K562 (cell line): ENCODE data around the gene RAVER2. TPM values are rescaled to one million over a fixed set of nuclear protein-coding genes. Genes with fewer than 3 reads are reported as not detected.

Source experiments
- CREB3L1 ChIP-seq: fragments of 450-650 bp; IDR thresholded peaks from 2 replicates; pipeline ENCODE4 v1.6.1; 2014; ENCODE audit warnings: low read depth, mild to moderate bottlenecking, moderate library complexity, borderline replicate concordance
- CTCF ChIP-seq, 3 experiments: IDR thresholded peaks in 2 of 3; conservative IDR thresholded peaks in 1 of 3; 2 replicates each; pipeline ENCODE4 v1.5.1; 2011 to 2012; ENCODE audit warnings: low read length in 3 of 3, mild to moderate bottlenecking in 3 of 3, control low read depth in 2 of 3, improper control_type of control experiment in 1 of 3, inconsistent platforms in 1 of 3, low read depth in 1 of 3, mixed read lengths in 1 of 3, moderate library complexity in 1 of 3; ENCODE audit not compliant: insufficient read depth in 2 of 3
- CTCFL ChIP-seq: IDR thresholded peaks from 2 replicates; pipeline ENCODE4 v1.6.1; 2011; ENCODE audit warnings: borderline replicate concordance, low read depth, mild to moderate bottlenecking, moderate library complexity, low read length; ENCODE audit not compliant: insufficient read depth, poor library complexity, severe bottlenecking
- E2F8 ChIP-seq: fragments of 450-650 bp; IDR thresholded peaks from 2 replicates; pipeline ENCODE4 v1.7.1; 2018; ENCODE audit warnings: mild to moderate bottlenecking, low read depth; ENCODE audit not compliant: partially characterized antibody
- HNRNPLL ChIP-seq: fragments of 200-400 bp; formaldehyde crosslinking; IDR thresholded peaks from 2 replicates; pipeline ENCODE4 v1.6.1; 2017; ENCODE audit warnings: low read length, low read depth, mild to moderate bottlenecking; ENCODE audit not compliant: poor library complexity, severe bottlenecking
- POLR2G ChIP-seq: fragments of 200-400 bp; formaldehyde crosslinking; IDR thresholded peaks from 2 replicates; pipeline ENCODE4 v1.6.1; 2017; ENCODE audit warnings: low read depth, mild to moderate bottlenecking, antibody characterized with exemption, low read length, moderate library complexity
- RAD21 ChIP-seq, 2 experiments: fragments of 250-450 bp in 1 of 2; fragments of 450-650 bp in 1 of 2; sonication (Bioruptor Pico) in 1 of 2; formaldehyde crosslinking in 1 of 2; IDR thresholded peaks in 1 of 2; conservative IDR thresholded peaks in 1 of 2; 2 replicates each; pipeline versions ENCODE4 v1.4.0 to v1.8.0; 2020 to 2022; ENCODE audit warnings: mild to moderate bottlenecking in 2 of 2, moderate library complexity in 1 of 2
- SRSF1 ChIP-seq: fragments of 200-400 bp; formaldehyde crosslinking; IDR thresholded peaks from 2 replicates; pipeline ENCODE4 v1.6.1; 2017; ENCODE audit warnings: mild to moderate bottlenecking, low read depth, low read length, moderate library complexity
- ZHX1 ChIP-seq: fragments of 150-350 bp; conservative IDR thresholded peaks from 2 replicates; pipeline ENCODE4 v1.6.1; 2014; ENCODE audit warnings: low read length
- ZNF263 ChIP-seq: sonication (generic); formaldehyde crosslinking; IDR thresholded peaks from 2 replicates; pipeline ENCODE4 v1.8.0; 2022; ENCODE audit warnings: mild to moderate bottlenecking, missing genetic modification reagents, borderline replicate concordance
- ZNF740 ChIP-seq, 3 experiments: fragments of 200-800 bp in 1 of 3; sonication (Bioruptor generic) in 1 of 3; sonication (generic) in 1 of 3; formaldehyde crosslinking in 1 of 3; IDR thresholded peaks; 2 replicates each; pipeline versions ENCODE4 v1.6.1 to v1.8.0; 2016 to 2022; ENCODE audit warnings: mild to moderate bottlenecking in 2 of 3, missing compliant biosample characterization in 2 of 3, missing genetic modification characterization in 2 of 3, missing genetic modification reagents in 1 of 3
- polyA plus RNA-seq, 8 experiments: library from polyadenylated mRNA; depleted of rRNA in 4 of 8; stranded (reverse) in 5 of 8; unstranded in 3 of 8; fragments of >200 nt; fragmentation: Nextera tagmentation in 2 of 8; fragmentation: Illumina TruSeq in 1 of 8; extraction: Ambion mirVana in 2 of 8; extraction: Trizol in 1 of 8; gene quantifications; 2 replicates each; pipeline versions ENCODE4 v1.2.1 to v1.2.3, GENCODE V29; 2011 to 2014; ENCODE audit warnings: inconsistent platforms in 1 of 8, missing spikeins in 1 of 8
- total RNA-seq, 7 experiments: library from RNA; depleted of rRNA in 6 of 7; stranded (reverse); fragments of >200 nt in 6 of 7; fragmentation: Illumina TruSeq in 2 of 7; extraction: Trizol in 2 of 7; gene quantifications; 2 replicates each; pipeline versions ENCODE4 v1.2.1 to v1.2.3, GENCODE V29; 2011 to 2021; ENCODE audit warnings: low replicate concordance in 1 of 7

RAVER2 gene
- total and polyA plus RNA-seq, 9 of the 15 experiments (the other 6 are each of a cell fraction or from before 2014, with no cell fraction given), result 1.8 to 6.1 (median 4.4) TPM

GRCh38 chr1:64744492-64745180 lies at the start of gene RAVER2 (continued):
- peak; percentile 21 to 67 (median 64); a peak in 4 of 6 replicates for TF ChIP-seq CTCF (IDR thresholded peaks at IDR 0.05 in 2 of 3, conservative IDR thresholded peaks at IDR 0.05 in 1 of 3; ENCODE audit: insufficient read depth in 2 of 3, low read depth in 1 of 3, low read length in 3 of 3)
- peak; percentile 4 for TF ChIP-seq HNRNPLL
- peak; percentile 64 for TF ChIP-seq ZNF740 (CRISPR knock-in tag; IDR thresholded peaks at IDR 0.05)
- no peak for TF ChIP-seq ZNF740 (tag; IDR thresholded peaks at IDR 0.05)
- peak; percentile 55; the same call in 1 of the 2 replicates for TF ChIP-seq CREB3L1
- TF ChIP-seq ZNF263 (CRISPR knock-in tag), result 0 out of 2 replicates have a peak, but pooled peaks have one; percentile 54
- TF ChIP-seq POLR2G, result peak; percentile 75; the same call in 1 of the 2 replicates
- peak; percentile 33 for TF ChIP-seq CTCFL
- TF ChIP-seq SRSF1, result no peak
- peak; percentile 76 to 83 for TF ChIP-seq RAD21 (CRISPR knock-in tag; conservative IDR thresholded peaks at IDR 0.05 in 1 of 2, IDR thresholded peaks at IDR 0.05 in 1 of 2)
- TF ChIP-seq E2F8, result peak; percentile 74
- TF ChIP-seq ZHX1, result no peak
